D721Med (cell line): ENCODE data around the gene PALM3.

Experiments
- DNase-seq: peaks from one replicate; pipeline ENCODE4 v3.0.0; 2011; ENCODE audit warnings: low spot score; ENCODE audit not compliant: insufficient read length
- FAIRE-seq: peaks from 2 replicates; lab custom pipeline; 2011; peaks lifted over from hg19 to GRCh38; lab: Jason Lieb, UNC
- TF ChIP-seq, protein P1 (sequence below): IDR thresholded peaks from 2 replicates; pipeline ENCODE4 v1.5.1; 2012; ENCODE audit warnings: mild to moderate bottlenecking, control low read depth; ENCODE audit not compliant: insufficient read depth; ENCODE audit errors: missing control alignments

PALM3 gene

DNA sequence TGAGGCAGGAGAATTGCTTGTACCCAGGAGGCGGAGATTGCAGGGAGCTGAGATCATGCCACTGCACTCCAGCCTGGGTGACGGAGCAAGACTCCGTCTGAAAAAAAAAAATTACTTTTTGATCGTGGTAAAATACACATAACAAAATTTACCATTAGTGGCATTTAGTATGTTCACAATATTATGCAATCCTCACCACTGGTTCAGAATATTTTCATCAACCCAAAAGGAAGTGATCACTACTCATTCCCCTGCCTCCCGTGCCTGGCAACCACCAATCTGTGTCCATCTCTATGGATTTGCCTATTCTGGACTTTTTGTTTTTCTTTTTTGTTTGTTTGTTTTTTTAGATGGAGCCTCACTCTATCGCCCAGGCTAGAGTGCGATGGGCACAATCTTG lies 1.2 kb upstream of the PALM3 start:
- TF ChIP-seq, protein P1, sequence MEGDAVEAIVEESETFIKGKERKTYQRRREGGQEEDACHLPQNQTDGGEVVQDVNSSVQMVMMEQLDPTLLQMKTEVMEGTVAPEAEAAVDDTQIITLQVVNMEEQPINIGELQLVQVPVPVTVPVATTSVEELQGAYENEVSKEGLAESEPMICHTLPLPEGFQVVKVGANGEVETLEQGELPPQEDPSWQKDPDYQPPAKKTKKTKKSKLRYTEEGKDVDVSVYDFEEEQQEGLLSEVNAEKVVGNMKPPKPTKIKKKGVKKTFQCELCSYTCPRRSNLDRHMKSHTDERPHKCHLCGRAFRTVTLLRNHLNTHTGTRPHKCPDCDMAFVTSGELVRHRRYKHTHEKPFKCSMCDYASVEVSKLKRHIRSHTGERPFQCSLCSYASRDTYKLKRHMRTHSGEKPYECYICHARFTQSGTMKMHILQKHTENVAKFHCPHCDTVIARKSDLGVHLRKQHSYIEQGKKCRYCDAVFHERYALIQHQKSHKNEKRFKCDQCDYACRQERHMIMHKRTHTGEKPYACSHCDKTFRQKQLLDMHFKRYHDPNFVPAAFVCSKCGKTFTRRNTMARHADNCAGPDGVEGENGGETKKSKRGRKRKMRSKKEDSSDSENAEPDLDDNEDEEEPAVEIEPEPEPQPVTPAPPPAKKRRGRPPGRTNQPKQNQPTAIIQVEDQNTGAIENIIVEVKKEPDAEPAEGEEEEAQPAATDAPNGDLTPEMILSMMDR: no peak
- no peak for FAIRE-seq
- DNase-seq: no peak

DNA sequence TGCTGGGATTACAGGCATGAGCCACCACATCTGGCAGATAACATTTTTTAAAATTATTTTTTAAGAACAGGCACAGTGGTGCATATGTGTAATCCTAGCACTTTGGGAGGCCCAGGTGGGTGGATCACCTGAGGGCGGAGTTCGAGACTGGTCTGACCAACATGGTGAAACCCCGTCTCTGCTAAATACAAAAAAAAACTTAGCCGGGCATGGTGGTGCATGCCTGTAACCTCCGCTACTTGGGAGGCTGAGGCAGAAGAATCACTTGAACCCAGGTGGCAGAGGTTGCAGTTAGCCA lies 631 bp upstream of the PALM3 start:
- DNase-seq: no peak
- TF ChIP-seq, protein P1: no peak
- no peak for FAIRE-seq

DNA sequence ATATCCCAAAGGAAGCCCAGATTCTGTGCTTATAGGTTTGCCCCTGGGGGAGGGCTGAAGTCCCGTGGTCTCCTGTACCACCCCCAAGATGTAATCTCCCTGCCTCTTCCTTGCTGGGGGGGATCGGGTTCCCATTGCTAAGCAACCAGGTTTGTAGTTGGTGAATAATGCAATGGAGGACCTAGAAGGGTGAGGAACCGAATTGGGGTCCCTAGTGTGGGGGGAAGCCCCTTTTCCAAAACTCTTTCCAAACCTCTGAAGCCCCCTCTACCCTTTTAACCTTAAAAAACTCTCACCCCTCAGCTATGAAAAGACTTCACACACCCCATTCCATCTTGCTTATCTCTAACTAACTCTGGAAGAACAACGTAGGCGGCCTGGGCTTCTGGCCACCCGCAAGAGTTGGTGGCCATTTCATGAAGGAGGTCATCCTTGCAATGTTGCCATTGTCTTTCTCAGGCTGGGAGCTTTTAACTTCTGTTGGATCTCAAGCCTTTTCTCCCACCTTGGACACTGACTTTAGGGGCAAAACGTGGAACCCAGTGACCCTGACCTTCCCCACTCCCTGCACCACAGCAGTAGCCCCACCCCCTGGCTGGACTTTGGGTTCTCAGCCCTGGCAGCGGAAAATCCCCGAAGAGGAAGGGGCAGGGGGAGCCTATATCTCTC lies 661 bp downstream of the PALM3 start:
- FAIRE-seq (no peak), DNase-seq (no peak)
- TF ChIP-seq, protein P1: no peak

DNA sequence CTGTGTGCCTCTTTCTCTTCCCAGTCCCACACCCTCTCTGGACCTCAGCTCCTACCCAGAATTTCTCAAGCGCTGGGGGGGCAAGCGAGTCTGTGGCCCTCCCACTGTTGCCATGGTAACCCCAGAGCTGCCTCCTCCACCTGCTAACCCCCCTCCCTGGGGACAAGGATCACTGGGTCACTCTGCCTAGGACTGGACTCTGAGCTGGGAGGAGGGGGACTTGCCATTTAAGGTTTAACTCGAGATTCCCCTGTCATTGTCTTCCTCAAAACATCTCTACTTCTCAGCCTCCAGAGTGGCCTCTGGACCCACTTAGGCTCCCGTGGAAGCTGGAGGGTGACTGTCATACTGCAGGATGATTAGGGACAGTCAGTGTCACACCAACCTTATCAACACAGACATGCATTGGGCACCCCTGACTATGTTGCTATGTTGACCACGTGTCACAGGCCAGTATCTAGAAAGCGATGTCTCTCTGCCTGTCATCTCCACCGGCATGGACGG lies 2.2 kb downstream of the PALM3 start:
- TF ChIP-seq, protein P1: no peak
- DNase-seq: no peak
- FAIRE-seq: no peak

DNA sequence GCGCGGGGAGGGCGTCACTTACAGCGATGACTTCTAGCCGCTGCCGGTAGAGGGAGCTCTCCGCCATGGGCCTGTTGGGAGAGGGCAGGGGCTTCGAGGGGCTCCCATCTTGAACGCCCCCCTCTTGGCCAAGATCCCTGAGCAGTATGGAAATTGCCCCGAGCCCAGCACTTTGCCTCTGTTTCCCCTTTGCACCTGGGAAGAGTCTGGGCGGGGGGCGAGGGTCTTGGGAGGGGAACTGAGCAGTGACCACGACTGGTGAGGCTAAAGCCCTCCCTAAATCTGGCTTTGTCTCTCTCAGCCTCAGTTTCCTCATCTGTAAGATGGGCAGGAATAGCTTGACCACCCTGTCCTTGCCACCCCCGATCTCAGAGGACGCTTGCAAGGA lies 2.8 kb downstream of the PALM3 start:
- TF ChIP-seq, protein P1: peak; percentile 58
- no peak for FAIRE-seq

DNA sequence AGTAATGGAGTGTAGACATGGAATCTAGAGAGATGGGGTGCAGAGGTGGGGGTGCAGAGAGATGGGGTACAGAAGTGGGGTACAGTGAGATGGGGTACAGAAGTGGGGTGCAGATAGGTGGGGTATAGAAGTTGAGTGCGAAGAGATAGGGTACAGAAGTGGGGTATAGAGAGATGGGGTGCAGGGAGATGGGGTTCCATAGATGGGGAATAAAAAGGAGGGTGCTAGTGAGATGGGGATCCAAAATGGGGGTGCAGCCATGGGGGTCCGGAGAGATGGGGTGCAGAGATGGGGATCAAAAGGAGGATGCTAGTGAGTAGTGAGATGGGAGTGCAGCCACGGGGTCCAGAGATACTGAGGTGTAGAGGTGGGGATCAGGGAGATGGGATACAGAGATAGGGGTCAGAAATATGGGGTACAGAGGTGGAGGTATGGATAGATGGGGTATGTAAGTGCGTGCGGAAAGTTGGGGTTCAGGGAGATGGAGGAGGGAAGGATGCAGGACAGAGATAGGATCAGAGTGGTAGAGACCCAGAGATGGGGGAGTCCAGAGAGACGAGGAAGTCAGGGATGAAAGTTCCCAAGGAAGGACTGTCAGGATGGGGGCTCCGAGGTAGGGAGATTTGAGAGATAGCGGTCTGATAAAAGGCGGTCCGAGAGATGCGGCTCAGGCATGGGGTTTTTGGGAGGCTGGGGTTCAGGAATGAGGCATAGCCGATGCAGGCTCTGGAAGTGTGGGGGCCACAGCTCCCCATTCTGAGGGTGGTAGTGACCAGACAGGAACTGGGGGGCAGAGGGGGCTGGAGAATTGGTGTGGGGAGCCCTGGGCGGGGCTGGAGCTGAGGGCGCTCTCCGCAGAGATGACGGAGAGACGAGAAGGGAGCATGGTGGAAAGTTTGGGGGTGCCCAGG lies 3.4 kb downstream of the PALM3 start:
- no peak for DNase-seq
- no peak for FAIRE-seq
- TF ChIP-seq, protein P1: no peak

More for the DNA sequence above, 2.8 kb downstream of the PALM3 start:
- DNase-seq: no peak
